Stimulated activated CD4-positive, alpha-beta T cell treated with anti-CD3 and anti-CD28 coated beads, Interleukin-2, amount 100 ng/mL, for 4 hours (primary cell): ENCODE results near the gene PALLD.

Experiments used
- DNase-seq: peaks from one replicate; pipeline ENCODE4 v3.0.0-alpha.2; 2020; ENCODE audit warnings: low read depth

PALLD gene

DNA sequence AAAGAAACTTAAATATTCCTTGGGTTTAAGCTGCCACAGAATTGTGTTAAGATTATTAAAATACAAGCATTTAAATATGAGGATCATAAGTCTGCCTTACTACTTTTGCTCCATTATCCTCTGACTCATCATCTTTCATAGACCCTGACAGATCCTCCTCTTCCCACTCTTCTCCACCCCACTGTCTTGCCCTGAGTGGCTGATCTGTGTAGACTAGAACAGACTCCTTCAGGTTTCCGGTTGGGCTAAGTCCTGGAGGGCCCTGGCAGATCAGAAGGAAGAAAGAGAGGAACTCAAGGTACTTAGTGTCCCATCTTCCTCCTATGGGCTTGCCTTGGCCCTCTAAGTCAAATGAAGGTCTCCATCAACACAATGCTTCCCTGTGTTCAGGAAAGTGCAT, 30.7 kb downstream of the PALLD start:
- DNase-seq = no peak

DNA sequence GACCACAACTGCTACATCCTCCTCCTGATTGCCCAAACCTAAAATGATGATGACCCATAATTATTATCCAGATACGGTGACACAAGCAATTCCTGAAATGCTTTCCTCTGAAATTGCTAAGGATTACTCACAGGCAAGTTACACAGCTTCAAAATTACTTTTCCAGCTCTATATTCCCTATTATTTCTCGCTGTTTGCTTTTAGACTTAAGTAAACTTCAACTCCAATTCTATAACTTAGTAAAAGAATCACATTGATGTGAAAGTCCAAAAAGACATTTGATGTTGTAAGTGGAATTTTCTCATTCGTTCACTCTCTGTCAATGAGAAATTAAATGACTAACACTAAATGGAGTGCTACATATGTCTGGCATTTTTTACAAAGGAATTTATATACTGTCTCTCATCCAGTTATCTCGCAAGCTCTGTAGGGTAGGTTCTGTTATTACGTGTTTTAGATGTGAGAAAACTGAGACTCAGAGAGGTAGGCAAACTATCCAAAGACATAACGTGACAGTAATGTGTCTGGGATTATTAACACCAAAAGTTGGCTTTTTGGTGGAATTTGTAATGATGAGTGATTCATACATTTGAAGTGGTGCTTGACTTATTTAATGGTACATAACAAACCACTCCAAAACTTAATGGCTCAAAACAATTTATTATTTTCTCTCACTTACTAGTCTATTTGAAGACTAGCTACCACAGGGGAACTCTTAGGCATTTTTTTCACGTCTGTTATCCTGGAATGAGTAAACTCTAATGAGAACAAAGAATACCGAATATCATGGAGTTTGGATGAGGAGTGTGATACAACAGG, 31.5 kb downstream of the PALLD start:
- no peak for DNase-seq

DNA sequence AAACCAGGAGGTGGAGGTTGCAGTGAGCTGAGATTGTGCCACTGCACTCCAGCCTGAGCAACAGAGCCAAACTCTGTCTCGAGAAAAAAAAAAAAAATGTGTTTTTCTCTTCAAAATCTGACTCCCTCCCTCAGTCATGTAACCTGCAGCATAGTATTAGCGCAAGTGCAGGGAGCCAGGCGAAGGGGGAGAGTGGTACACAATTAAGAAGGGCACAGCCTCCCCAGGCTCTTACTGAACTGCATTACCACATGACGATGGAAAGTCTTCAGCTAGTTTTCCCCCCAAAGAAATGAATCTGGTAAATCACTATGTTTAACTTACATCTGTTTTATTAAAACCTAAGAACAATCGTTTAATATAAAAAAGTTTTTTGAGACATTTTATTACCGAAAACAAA, 32.4 kb downstream of the PALLD start:
- DNase-seq = no peak

DNA sequence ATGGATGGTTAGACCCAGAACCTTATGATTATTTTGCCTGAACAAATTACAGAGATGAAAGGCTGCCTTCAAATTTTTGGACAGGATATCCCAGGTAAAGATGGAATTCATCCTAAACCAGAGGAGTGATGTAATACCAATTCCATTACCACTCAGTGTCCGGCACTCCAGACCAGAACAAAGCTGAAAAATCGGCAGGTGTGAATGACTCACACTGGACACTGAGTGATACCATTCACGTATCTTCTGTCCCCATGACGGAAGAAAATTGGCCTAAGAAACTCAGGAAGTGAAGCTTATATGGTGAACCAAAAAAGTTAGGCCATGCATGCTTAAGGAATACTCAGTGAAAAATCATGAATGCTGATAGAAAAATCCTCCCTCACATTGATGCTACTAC, 34.5 kb downstream of the PALLD start:
- no peak for DNase-seq

DNA sequence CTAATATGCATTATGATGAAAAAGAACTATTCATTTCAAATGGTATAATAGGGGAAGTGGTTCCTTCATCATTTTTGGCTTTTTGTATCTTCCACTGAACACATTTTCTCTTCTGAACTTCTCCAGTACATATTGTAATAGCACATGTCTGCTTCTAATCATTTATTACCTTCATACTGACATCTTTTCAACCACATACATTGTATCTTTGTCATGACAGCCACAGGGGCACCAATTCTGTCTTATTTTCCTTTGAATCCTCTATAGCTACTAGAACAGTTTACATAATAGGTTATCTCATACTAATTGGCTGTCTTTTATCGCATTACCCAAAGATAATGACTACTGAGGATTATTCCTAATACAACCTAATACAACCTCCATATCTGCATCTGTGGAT, 37.7 kb downstream of the PALLD start:
- no peak for DNase-seq

DNA sequence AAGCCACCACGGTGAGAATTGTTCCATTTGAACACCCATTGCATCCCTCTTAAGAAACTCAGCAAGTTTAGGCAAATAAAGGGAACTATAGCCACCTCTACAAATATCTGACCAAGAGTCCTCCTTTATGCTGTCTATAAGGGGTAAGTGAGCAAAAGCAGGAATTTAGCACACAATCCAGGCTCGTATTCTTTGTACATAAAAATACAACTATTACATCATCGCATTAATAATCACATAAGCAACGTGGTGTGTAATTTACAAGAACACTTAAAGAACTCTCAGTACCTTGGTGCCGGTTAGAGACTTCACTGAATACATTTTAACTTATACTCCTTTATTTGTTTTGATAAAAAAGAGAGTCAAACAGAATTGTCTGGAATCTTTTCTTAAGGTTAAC, 38.8 kb downstream of the PALLD start:
- DNase-seq = no peak

DNA sequence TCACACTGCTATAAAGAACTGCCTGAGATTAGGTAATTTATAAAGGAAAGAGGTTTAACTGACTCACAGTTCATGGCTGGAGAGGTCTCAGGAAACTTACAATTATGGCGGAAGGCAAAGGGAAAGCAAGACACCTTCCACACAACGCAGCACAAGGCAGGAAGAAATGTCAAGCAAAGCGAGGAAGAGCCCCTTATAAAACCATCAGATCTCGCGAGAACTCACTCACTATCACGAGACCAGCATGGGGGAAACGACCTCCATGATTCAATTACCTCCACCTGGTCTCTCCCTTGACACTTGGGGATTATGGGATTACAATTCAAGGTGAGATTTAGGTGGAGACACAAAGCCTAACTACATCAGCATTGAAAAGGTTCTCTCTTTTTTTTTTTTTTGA, 39.6 kb downstream of the PALLD start:
- DNase-seq = no peak

DNA sequence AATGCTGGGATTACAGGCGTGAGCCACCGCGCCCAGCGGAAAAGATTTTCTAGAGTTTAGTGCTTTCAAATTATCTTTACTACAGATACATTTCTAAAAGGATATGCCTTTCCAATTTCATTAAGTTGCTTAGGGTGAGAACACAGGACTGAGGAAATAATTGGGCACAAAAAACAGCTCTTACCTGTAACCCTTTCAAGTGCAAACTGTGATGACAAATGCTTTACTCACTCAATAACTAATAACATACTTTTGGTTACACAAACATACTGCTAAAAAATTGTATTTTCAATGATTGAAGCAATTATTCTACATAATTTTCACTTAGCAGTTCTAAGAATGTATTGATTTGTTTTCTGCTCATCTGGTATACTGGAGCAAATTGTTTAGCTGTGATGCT, 40.2 kb downstream of the PALLD start:
- no peak for DNase-seq

DNA sequence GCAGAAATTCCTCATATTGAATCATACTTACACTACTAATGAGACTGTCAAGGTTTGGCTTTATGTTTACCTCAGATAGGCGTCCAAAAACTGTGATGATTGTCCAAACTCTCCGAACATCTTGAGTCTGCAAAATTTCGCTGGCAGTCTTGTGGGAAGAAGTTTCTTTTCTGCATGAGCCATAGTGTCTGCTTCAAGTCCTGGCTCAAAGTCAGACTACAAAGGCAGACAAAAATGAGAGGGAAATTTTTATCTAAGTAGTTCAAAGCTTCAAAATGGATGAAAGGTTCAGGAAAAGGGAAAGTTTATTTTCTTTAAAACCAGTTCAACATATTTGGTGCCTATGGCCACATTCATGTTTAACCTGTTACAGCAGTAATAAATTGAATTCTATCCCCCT, 40.7 kb downstream of the PALLD start:
- DNase-seq = no peak

DNA sequence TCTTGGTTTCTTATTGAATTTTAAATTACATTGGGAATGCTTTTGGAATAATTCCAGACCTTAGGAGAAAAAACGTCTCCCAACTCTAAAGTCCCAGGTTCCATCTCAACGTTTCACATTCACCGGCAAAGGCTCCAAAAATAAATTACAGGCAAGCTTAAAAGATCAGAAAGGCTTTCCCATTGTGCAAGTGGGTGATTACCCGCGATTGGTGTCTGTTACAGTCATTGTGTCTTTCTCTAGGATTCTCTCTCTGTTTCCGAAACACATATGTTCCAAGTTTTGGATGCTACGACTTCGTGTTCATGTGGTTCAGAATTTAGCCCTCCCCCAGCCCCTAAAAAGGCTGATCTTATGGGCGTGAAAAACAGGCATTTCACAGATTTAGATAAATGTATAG, 41.8 kb downstream of the PALLD start:
- DNase-seq = no peak

DNA sequence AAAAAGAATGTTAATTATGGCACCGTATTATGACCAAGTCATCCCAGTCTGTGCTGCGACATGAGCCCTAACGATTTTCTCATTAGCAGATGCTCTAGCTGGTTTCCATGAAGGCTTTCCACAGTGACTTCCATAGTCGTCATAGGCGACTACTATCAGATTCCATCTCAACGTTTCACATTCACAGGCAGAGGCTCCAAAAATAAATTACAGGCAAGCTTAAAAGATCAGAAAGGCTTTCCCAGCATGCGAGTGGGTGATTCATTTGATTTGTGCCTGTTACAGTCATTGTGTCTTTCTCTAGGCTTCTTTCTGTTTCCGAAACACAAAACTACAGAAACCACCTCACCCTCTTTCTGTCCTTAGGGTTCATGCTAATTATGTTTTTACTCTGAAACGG, 43.2 kb downstream of the PALLD start:
- DNase-seq = no peak

DNA sequence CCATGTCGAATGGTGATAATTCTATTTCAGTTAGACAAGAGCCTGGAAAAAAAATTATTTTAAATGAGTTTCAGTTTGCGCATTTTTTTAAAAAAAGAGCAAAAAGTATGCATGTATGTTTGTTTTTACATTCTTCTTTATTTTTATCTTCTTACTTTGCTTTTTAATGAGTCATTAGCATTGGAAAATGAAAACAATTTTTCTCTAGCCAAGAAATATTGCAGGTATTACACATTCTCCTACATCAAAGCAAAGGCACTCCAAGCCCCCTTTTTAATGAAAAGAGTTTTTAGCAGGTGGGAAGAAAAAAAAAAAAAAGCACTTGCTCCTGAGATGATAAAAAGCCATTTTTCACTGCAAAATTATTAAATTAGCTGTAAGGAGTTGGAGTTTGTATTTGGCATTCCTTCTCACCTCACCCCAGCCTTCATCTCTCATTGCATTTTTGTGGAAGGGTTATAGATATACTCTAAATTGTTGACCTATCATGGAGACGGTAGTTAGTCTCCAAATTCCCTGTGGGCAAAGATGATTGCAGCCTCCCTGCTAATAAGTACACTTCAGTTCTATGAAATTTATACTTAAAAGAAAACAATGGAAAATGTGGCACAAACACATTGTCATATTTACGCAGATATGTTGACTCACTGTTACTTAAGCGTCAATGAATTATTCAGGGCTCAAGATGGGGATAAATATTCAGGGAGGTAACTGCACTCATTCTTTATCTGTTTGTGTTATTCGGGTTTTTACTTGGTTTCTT, 43.8 kb downstream of the PALLD start:
- no peak for DNase-seq

DNA sequence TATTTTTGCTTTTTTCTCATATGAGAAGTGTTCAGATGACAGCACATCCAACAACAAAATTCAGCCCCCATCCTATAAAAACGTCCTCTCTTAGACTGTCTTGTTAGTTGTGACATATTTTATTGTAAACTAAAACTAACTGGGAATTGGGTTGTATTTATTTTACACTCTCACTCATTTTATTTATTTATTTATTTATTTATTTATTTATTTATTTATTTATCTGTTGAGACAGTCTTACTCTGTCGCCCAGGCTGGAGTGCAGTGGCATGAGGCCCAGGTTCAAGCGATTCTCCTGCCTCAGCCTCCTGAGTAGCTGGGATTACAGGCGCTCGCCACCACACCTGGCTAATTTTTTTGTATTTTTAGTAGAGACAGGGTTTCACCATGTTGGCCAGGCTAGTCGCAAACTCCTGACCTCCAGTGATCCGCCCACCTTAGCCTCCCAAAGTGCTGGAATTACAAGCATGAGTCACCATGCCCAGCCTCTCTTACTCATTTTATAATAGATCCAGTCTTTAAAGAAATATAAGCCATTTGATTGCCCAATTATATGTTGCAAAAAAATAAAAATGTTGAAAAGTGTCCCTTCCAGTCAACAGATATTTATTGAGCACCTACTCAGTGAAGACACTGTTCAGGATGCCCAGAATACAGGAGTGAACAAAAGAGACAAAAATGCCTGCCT, 44.6 kb downstream of the PALLD start:
- no peak for DNase-seq

DNA sequence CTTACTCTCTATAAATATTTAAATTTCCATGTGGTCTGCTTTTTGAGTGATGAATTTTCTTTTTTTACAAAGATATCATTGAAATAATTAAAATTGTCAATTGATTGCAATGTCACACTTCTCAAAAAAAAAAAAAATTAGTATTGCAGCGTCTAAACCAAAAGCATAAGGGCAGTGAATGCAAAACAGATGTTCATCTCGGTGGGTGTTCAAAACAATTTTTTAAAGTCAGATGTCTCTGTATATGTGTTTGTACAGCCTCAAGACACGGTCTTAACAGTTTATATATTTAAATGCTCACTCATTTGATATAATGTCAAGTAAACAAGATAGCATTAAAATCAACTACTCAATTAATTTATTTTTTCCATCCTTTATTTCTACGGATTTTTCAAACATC, 52.3 kb downstream of the PALLD start:
- DNase-seq = no peak

DNA sequence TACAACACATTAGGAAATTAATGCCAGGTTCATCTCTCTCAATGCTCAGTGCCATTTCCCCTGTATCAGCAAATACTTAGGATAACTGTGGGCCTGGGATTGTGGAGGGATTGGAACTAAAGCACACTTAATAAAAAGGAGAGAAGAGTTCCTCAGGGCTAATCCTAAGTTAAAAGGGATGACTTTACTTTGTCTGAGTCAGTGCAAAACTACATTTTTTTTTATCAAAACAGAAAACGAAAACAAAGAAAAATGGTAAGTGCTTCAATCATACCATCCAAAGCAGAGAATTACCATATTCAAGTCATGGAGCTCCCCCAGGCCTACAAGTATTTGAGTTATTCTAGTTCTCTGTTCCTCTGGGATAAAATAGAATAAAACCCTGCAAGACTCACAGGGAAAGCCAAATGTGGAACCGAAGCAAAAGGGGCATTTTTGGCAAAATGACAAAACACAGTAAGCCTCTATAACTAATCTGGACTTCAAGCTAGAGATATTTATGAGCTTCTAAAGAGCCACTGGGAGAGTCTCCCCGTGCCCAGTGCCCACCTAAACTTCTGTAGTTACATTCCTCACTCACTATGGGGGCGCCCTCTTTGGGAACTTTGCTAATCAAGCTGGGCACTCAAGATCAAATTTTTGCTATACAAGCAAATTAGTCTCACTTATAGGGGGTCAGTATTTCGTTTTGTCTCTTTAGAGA, 53.4 kb downstream of the PALLD start:
- DNase-seq = no peak

DNA sequence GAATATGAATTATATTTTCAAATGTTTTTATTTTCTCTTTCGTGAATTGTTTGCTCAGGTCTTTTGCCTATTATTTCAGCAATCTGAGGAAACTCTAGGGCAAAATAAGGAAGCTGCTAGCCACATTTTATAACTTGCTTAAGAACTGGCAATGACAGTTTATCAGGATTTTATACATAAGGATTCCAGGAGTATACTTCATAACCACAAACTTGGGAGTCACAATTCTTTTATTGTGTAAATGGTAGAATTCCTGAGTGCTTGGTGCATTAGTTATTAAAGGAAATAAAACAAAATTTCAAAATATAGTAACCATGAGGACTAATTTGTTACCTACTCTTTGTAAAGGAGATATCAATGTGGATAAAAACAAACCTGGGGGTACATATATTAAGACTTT, 54.4 kb downstream of the PALLD start:
- no peak for DNase-seq

DNA sequence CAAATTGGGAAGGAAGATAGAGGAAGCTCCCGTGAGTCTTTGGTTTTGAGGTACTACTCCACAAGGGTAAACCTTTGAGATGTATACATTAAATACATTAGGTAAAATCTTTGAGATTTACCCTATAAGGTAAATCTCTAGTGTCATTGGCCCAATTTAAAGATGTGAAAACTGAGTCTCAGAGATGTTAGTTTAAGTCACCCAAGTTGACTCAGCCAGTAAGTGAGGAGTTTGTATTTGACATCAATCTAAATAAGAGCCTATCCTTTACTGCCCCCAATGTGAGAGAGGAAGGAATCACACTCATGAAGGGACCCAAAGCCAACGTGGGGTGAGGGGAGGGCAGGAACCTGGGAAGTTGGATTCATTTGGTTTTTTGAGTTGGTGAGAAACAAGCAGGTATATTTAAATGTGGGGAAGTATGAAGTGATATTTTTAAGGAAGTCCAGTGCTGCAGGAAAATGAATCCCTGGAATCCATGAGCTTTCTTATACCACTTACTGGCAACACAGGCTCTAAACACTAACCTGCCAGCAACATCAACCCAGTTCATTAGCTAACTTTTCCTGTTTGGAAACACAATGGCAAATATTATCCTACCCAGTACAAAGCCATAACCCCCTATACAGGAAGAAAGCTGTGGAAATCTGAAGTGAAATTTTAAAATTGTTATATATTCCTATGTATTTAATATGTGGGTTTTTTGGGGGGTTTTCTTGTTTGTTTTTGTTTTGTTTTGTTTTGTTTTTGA, 55.3 kb downstream of the PALLD start:
- no peak for DNase-seq

DNA sequence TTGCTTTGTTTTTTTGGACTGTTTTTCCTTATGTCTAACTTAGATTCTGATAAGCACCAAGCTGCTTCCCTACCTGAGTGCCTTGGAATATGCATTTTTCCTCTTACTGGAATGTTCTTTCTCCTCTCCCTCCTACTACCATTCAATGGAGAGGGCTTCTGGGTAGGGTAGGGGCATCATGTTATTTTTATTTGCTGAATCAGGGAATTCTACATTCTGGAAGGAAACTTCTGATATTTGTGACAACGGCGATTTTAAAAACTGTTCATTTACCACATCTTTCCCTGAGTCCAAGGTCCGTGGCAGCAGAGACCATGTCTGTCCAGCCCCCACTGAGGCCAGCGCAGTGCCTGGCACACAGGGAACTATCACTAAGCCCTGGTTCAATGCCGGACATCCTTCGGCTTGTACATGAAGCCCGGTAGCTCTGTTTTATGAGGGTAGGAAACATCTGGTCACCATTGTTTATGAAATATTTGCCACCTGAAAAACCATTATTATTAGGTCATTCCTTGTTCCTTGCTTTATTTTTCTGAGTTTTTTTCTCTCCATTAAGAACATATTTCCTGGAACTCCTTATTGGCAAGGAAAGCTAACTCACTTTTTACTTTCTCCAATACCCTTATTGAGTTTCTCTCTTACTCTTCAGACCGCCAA, 57.0 kb downstream of the PALLD start:
- DNase-seq = no peak

DNA sequence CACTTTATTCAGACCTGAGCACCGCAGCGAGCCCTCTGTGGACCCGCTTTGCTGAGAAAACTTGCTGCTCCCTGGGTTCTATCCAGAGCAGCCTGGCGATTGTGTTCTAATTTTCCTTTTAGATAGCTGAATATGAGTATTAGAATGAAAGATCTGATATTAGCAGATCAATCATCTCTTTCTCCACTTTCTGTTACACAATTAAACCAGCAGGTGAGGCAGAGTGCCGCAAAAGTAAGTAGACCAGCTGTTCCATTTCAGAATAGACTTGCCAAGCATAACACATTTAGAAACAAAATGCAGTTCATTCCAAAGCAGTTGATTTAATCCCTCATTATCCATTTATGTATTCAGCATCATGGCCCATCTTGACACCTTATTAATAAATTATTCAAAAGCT, 58.6 kb downstream of the PALLD start:
- no peak for DNase-seq

DNA sequence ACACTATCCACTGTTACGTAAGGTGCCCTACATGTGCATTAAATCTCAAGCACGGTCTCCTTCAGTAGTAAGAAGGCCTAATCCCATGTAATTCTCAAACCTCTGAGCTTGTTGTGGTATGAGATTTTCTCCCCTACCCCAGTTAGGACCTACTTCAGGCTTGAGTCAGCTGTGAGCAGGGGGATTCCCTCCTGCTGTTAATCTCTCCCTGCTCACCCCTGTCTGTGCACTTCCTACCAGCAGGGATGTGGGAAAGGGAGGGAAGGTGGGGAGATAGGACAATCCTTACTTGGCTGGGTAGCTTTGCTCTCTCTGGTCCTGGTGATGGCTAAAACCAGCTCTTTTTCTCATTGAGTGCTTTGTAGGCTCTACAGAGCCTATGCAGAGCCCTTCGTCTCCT, 60.8 kb downstream of the PALLD start:
- no peak for DNase-seq

DNA sequence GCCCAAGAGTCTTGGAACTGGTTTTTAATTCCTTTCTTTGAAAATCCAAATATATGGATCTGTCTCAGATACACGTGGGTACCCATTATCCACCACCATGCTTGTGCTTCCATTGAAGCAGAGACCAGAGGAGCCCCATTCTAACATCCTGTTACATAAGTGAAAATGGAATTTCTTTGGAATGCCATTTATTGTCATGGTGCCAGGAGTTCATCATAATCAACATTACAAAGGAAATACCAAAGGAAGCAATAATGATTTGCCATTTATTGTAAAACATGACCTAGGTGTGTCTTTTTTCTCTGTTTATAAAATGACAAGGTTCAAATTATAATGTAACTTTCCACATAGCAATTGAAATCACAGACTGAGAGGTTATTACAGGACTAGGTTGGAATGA, 61.7 kb downstream of the PALLD start:
- no peak for DNase-seq
